Gastroesophageal sphincter (tissue), 3 donors: ENCODE data around the gene MMP14.

Experiments
- CTCF ChIP-seq, 4 experiments: fragments of 200-600 bp in 2 of 4; fragments of 450-650 bp in 2 of 4; sonication (generic) in 1 of 4; IDR thresholded peaks; one replicate each; pipeline ENCODE4 v1.5.1; 2017 to 2019; ENCODE audit warnings: antibody characterized with exemption in 4 of 4, mild to moderate bottlenecking in 2 of 4, moderate library complexity in 2 of 4
- POLR2A ChIP-seq, 2 donors: fragments of 450-650 bp; IDR thresholded peaks; one replicate each; pipeline ENCODE4 v1.6.1; 2017; ENCODE audit warnings: antibody characterized with exemption in 2 of 2, mild to moderate bottlenecking in 2 of 2, moderate library complexity in 1 of 2
- POLR2AphosphoS5 ChIP-seq: sonication (generic); formaldehyde crosslinking; IDR thresholded peaks from one replicate; pipeline ENCODE4 v1.6.1; 2017; ENCODE audit warnings: antibody characterized with exemption

GRCh38 chr14:22865424-22866405 is 29.3 kb downstream of the MMP14 start:
- TF ChIP-seq CTCF (IDR thresholded peaks at IDR 0.05) (no peak), POLR2AphosphoS5 (no peak), POLR2A (IDR thresholded peaks at IDR 0.05) (no peak)
